ENCODE measurements around the gene ZCCHC24. TPM values are rescaled to one million over a fixed set of nuclear protein-coding genes. Genes with fewer than 3 reads are reported as not detected.

Gene ZCCHC24
- total RNA-seq, 1 donor from 2014 or later = 31.8 TPM

GRCh38 chr10:79380125-79380945, 65.1 kb downstream of the ZCCHC24 start:
- no peaks in the 10 kb centered on the region for H3K27me3 Mint-ChIP-seq (ENCODE audit: low read depth)
- H3K36me3 Mint-ChIP-seq = no peaks in the 10 kb centered on the region
- DNase-seq (ENCODE audit: low spot score in 2 of 2, unreplicated experiment in 2 of 2) = no peak
- H3K9me3 Mint-ChIP-seq = no peaks in the 10 kb centered on the region
- H3K4me3 Mint-ChIP-seq = no peak overlapping the region
- no peak for TF ChIP-seq CTCF (IDR thresholded peaks at IDR 0.05; ENCODE audit: unreplicated experiment)
- H3K4me1 Mint-ChIP-seq = peaks cover 11% of the 10 kb centered on the region
- no peak overlapping the region for H3K27ac Mint-ChIP-seq

GRCh38 chr10:79379512-79380124, 65.8 kb downstream of the ZCCHC24 start:
- H3K9me3 Mint-ChIP-seq = no peaks in the 10 kb centered on the region
- H3K27ac Mint-ChIP-seq = peak overlapping the region; percentile 6
- H3K36me3 Mint-ChIP-seq = no peaks in the 10 kb centered on the region
- no peaks in the 10 kb centered on the region for H3K27me3 Mint-ChIP-seq (ENCODE audit: low read depth)
- DNase-seq (ENCODE audit: low spot score in 2 of 2, unreplicated experiment in 2 of 2) = no peak
- no peak overlapping the region for H3K4me3 Mint-ChIP-seq
- H3K4me1 Mint-ChIP-seq = peaks cover 17% of the 10 kb centered on the region
- TF ChIP-seq CTCF (IDR thresholded peaks at IDR 0.05; ENCODE audit: unreplicated experiment) = no peak

- Mint-ChIP-seq H3K27ac (peak overlapping the region; percentile 6), H3K4me3 (no peak overlapping the region), H3K36me3 (no peaks in the 10 kb centered on the region), H3K4me1 (peaks cover 18% of the 10 kb centered on the region), H3K27me3 (ENCODE audit: low read depth) (no peaks in the 10 kb centered on the region), H3K9me3 (no peaks in the 10 kb centered on the region)
- TF ChIP-seq CTCF (IDR thresholded peaks at IDR 0.05; ENCODE audit: unreplicated experiment) = no peak
- no peak for DNase-seq (ENCODE audit: low spot score in 2 of 2, unreplicated experiment in 2 of 2)
These were observed 66.5 kb downstream of the ZCCHC24 start for GRCh38 chr10:79378647-79379511.

- Mint-ChIP-seq H3K36me3 (no peaks in the 10 kb centered on the region), H3K27me3 (ENCODE audit: low read depth) (no peaks in the 10 kb centered on the region), H3K4me1 (peaks cover 18% of the 10 kb centered on the region), H3K9me3 (no peaks in the 10 kb centered on the region), H3K4me3 (no peak overlapping the region), H3K27ac (no peak overlapping the region)
- DNase-seq (ENCODE audit: low spot score in 2 of 2, unreplicated experiment in 2 of 2) = no peak
- no peak for TF ChIP-seq CTCF (IDR thresholded peaks at IDR 0.05; ENCODE audit: unreplicated experiment)
These were observed 67.1 kb downstream of the ZCCHC24 start for GRCh38 chr10:79378383-79378646.

- Mint-ChIP-seq H3K4me3 (no peak overlapping the region), H3K27ac (no peak overlapping the region), H3K4me1 (peaks cover 18% of the 10 kb centered on the region), H3K9me3 (no peaks in the 10 kb centered on the region), H3K27me3 (ENCODE audit: low read depth) (no peaks in the 10 kb centered on the region), H3K36me3 (no peaks in the 10 kb centered on the region)
- TF ChIP-seq CTCF (IDR thresholded peaks at IDR 0.05; ENCODE audit: unreplicated experiment) = no peak
- DNase-seq (ENCODE audit: low spot score in 2 of 2, unreplicated experiment in 2 of 2) = no peak
These were observed 67.7 kb downstream of the ZCCHC24 start for GRCh38 chr10:79377557-79378382.
